Small intestine (tissue), 7 donors: ENCODE measurements around the gene MTX2. TPM values are rescaled to one million over a fixed set of nuclear protein-coding genes. Genes with fewer than 3 reads are reported as not detected.

Experiments
- DNase-seq, 2 donors: peaks; one replicate each; pipeline versions ENCODE4 v3.0.0 to v3.0.0-alpha.2; 2013
- FAIRE-seq: peaks from 2 replicates; lab custom pipeline; 2012; peaks lifted over from hg19 to GRCh38; lab: Jason Lieb, UNC
- H3K27ac ChIP-seq, 3 donors: one replicate each; pipeline ENCODE4 v1.5.1; 2013; ENCODE audit warnings: low read length in 2 of 3, mild to moderate bottlenecking in 2 of 3, control low read depth in 1 of 3, inconsistent platforms in 1 of 3, low read depth in 1 of 3, moderate library complexity in 1 of 3
- H3K27me3 ChIP-seq, 3 donors: one replicate each; pipeline ENCODE4 v1.6.1; 2013; ENCODE audit warnings: low read length in 3 of 3, inconsistent platforms in 1 of 3; ENCODE audit not compliant: control insufficient read depth in 3 of 3, insufficient read depth in 3 of 3
- H3K36me3 ChIP-seq, 3 donors: one replicate each; pipeline ENCODE4 v1.6.1; 2013; ENCODE audit warnings: low read length in 3 of 3, inconsistent platforms in 1 of 3, low read depth in 1 of 3, mild to moderate bottlenecking in 1 of 3, moderate library complexity in 1 of 3; ENCODE audit not compliant: control insufficient read depth in 3 of 3, insufficient read depth in 2 of 3
- H3K4me1 ChIP-seq, 3 donors: one replicate each; pipeline ENCODE4 v1.6.1; 2013; ENCODE audit warnings: low read length in 2 of 3, inconsistent platforms in 1 of 3, low read depth in 1 of 3, mild to moderate bottlenecking in 1 of 3, moderate library complexity in 1 of 3; ENCODE audit not compliant: control insufficient read depth in 3 of 3, insufficient read depth in 2 of 3
- H3K4me3 ChIP-seq, 3 donors: one replicate each; pipeline ENCODE4 v1.5.1; 2013; ENCODE audit warnings: low read length in 3 of 3, control low read depth in 1 of 3, inconsistent platforms in 1 of 3, low read depth in 1 of 3, mild to moderate bottlenecking in 1 of 3, moderate library complexity in 1 of 3
- H3K9me3 ChIP-seq, 2 donors: one replicate each; pipeline ENCODE4 v1.6.1; 2013; ENCODE audit warnings: low read depth in 1 of 2, low read length in 1 of 2; ENCODE audit not compliant: control insufficient read depth in 2 of 2, insufficient read depth in 1 of 2
- WGBS, 3 donors: extraction: QIAGEN DNeasy Blood & Tissue Kit; methylation state at CpG; one replicate each; pipeline ENCODE4 v1.1.7; 2013; 5-methylcytosine and 5-hydroxymethylcytosine counted together
- polyA plus RNA-seq, 4 donors: library from polyadenylated mRNA; stranded (reverse) in 3 of 4; unstranded in 1 of 4; fragments of 200-250 nt in 3 of 4; fragments of 120-200 nt in 1 of 4; gene quantifications; one replicate each; pipeline versions ENCODE4 v1.2.1 to v1.2.3, GENCODE V29; 2013
- donor health status: healthy with polysubstance abuse.
- donor health status: control.
- donor health status: control.
- donor health status: Bipolar disorder and iron deficiency.
- donor health status: healthy.

Gene MTX2
- polyA plus RNA-seq, 4 donors = 28.1 to 53.7 (median 40.7) TPM

GRCh38 chr2:176324862-176325261 lies 55.6 kb downstream of the MTX2 start:
- Histone ChIP-seq H3K9me3 (no peaks in the 10 kb centered on the region), H3K27ac (no peak overlapping the region), H3K4me3 (no peak overlapping the region), H3K36me3 (peaks cover 0 to 3% (median 2%) of the 10 kb centered on the region in 3 donors), H3K27me3 (no peaks in the 10 kb centered on the region), H3K4me1 (no peaks in the 10 kb centered on the region)
- peak; percentile 41 for FAIRE-seq
- peak; percentile 13 to 52 for DNase-seq
- 19 to 73% (median 44%) methylated on average over 3 of the region's 3 CpGs for WGBS, 3 donors

GRCh38 chr2:176325732-176326131 lies 56.5 kb downstream of the MTX2 start:
- WGBS, 3 donors = 58 to 92% (median 83%) methylated on average over 1 of the region's 1 CpG
- H3K36me3 ChIP-seq = peaks cover 0 to 3% (median 0%) of the 10 kb centered on the region in 3 donors
- FAIRE-seq = no peak
- no peak overlapping the region for H3K27ac ChIP-seq
- H3K4me3 ChIP-seq = no peak overlapping the region
- DNase-seq = peak in 1 of 2 donors; percentile 9
- no peaks in the 10 kb centered on the region for H3K9me3 ChIP-seq
- H3K4me1 ChIP-seq = no peaks in the 10 kb centered on the region
- no peaks in the 10 kb centered on the region for H3K27me3 ChIP-seq

- no peak overlapping the region for H3K4me3 ChIP-seq
- H3K27me3 ChIP-seq = no peaks in the 10 kb centered on the region
- peak; percentile 33 for FAIRE-seq
- H3K27ac ChIP-seq = no peak overlapping the region
- H3K36me3 ChIP-seq = peaks cover 0 to 3% (median 0%) of the 10 kb centered on the region in 3 donors
- H3K4me1 ChIP-seq = no peaks in the 10 kb centered on the region
- 92 to 93% (median 93%) methylated on average over 3 of the region's 3 CpGs for WGBS, 3 donors
- no peaks in the 10 kb centered on the region for H3K9me3 ChIP-seq
- DNase-seq = no peak
Observed at GRCh38 chr2:176328149-176328548, 58.9 kb downstream of the MTX2 start.

DNA sequence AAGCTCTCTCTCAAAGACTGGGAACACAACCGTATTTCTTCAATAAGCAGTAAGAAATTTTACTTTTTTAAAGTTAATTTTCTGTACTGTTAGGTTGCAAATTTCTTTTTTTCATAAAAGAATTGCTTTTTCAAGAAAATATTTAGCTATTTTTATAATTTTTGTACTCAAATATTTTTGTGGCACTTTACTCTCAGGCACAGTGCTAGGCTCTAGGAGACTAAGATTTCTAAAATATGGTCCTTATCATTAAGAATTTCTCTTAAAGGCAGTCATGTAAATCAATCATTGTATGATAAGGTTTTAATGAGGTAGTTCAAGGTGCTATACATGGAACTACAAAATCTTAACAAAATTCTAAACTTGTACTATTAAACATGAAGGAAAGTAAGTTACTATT lies 61.4 kb downstream of the MTX2 start:
- WGBS, 3 donors = 94 to 100% (median 95%) methylated on average over 1 of the region's 1 CpG
- H3K4me3 ChIP-seq = no peak overlapping the region
- no peaks in the 10 kb centered on the region for H3K9me3 ChIP-seq
- no peaks in the 10 kb centered on the region for H3K4me1 ChIP-seq
- H3K27ac ChIP-seq = no peak overlapping the region
- no peak for FAIRE-seq
- DNase-seq = no peak
- H3K27me3 ChIP-seq = no peaks in the 10 kb centered on the region
- H3K36me3 ChIP-seq = peaks cover 0 to 3% (median 0%) of the 10 kb centered on the region in 3 donors

DNA sequence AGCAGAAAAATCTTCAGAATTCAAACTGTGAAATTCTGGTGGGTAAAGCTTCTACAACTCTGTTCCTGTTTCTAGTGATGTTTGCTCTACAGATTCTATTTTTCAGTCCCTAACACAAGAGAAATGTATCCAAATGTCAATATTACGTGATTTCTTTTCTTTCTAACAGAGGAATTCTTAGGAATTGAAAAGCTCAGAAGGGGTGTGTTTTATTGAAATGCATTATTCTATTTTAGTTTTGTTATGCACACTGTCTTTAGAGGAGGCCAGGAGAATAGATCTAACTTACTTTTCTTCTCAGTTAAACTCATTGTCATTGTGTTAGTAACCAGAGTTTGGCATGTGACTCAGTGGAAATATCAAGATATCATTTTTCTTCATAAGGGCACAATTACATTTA lies 62.4 kb downstream of the MTX2 start:
- Histone ChIP-seq H3K4me1 (no peaks in the 10 kb centered on the region), H3K36me3 (peaks cover 0 to 3% (median 0%) of the 10 kb centered on the region in 3 donors), H3K27me3 (no peaks in the 10 kb centered on the region), H3K27ac (no peak overlapping the region), H3K4me3 (no peak overlapping the region), H3K9me3 (no peaks in the 10 kb centered on the region)
- DNase-seq (no peak), FAIRE-seq (no peak)
- 94 to 97% (median 95%) methylated on average over 1 of the region's 1 CpG for WGBS, 3 donors

DNA sequence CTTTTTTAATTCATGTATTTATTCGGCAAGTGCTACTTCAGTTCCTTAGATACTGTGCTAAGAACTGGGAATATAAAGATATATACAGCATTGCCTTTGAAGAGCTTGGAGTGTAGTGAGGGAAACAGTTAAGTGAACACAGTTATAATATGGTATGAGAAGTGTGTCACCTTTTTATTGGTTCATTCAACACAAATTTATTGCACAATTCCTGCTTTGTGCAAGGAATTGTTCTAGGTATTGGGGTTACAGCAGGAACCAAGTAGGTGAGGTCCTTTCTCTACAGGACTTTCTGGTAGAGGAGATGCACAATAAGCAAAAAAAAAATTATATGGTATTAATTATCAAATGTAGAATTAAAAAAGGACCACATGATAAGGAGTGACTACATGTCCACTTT lies 65.5 kb downstream of the MTX2 start:
- Histone ChIP-seq H3K27me3 (no peaks in the 10 kb centered on the region), H3K27ac (no peak overlapping the region), H3K36me3 (peaks cover 2 to 6% (median 4%) of the 10 kb centered on the region in 3 donors), H3K4me3 (no peak overlapping the region), H3K9me3 (no peaks in the 10 kb centered on the region), H3K4me1 (no peaks in the 10 kb centered on the region)
- DNase-seq (no peak), FAIRE-seq (no peak)
- WGBS, 3 donors = 94 to 100% (median 94%) methylated on average over 1 of the region's 1 CpG

GRCh38 chr2:176338395-176338794 lies 69.2 kb downstream of the MTX2 start:
- FAIRE-seq (no peak), DNase-seq (no peak)
- no peaks in the 10 kb centered on the region for H3K9me3 ChIP-seq
- 88 to 96% (median 96%) methylated on average over 3 of the region's 3 CpGs for WGBS, 3 donors
- no peak overlapping the region for H3K4me3 ChIP-seq
- peaks cover 2 to 6% (median 4%) of the 10 kb centered on the region in 3 donors for H3K36me3 ChIP-seq
- H3K27me3 ChIP-seq = no peaks in the 10 kb centered on the region
- no peak overlapping the region for H3K27ac ChIP-seq
- H3K4me1 ChIP-seq = no peaks in the 10 kb centered on the region

- no peak for FAIRE-seq
- Histone ChIP-seq H3K9me3 (no peaks in the 10 kb centered on the region), H3K27ac (no peak overlapping the region), H3K4me3 (no peak overlapping the region), H3K4me1 (no peaks in the 10 kb centered on the region), H3K36me3 (peaks cover 2 to 6% (median 4%) of the 10 kb centered on the region in 3 donors), H3K27me3 (no peaks in the 10 kb centered on the region)
- DNase-seq = peak in 1 of 2 donors; percentile 1
- WGBS, 3 donors = 95 to 100% (median 97%) methylated on average over 1 of the region's 1 CpG
Observed at GRCh38 chr2:176339208-176339607, 70.0 kb downstream of the MTX2 start.

DNA sequence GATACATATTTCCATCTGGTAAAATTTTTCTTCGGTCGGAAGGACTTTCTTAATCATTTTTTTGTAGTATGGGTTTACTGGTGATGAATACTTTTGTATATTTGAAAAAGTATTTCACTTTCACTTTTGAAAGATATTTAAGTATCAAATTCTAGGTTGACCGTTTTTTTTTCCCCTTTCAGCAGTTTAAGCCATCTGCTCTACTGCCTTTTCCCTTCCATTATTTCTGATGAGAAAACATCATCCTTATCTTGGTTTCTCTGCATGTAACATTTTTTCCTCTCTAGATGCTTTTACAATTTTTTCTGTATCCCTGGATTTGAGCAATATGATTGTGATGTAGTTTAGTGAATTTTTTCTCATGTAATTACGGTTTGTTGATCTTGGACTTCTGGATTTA lies 87.0 kb downstream of the MTX2 start:
- Histone ChIP-seq H3K9me3 (no peaks in the 10 kb centered on the region), H3K27me3 (no peaks in the 10 kb centered on the region), H3K4me3 (no peak overlapping the region), H3K4me1 (no peaks in the 10 kb centered on the region), H3K27ac (no peak overlapping the region), H3K36me3 (no peaks in the 10 kb centered on the region)
- FAIRE-seq (no peak), DNase-seq (no peak)
- WGBS, 3 donors = 71 to 80% (median 77%) methylated on average over 4 of the region's 4 CpGs
